ENCODE data around the gene GRIN1. TPM values are rescaled to one million over a fixed set of nuclear protein-coding genes. Genes with fewer than 3 reads are reported as not detected.
A peak's percentile ranks its signal among the peaks of the same experiment; 100 is the strongest.

The GRIN1 gene
- total and polyA plus RNA-seq, 2 of the 13 experiments (the other 11 are each of a cell fraction or from before 2014, with no cell fraction given) = 0.13 TPM; not detected in 1

- TF ChIP-seq MTA1 (CRISPR knock-in tag; IDR thresholded peaks at IDR 0.05; ENCODE audit: borderline replicate concordance) (peak; percentile 9; the same call in 1 of the 2 replicates), ZNF501 (CRISPR knock-in tag; IDR thresholded peaks at IDR 0.05) (peak; percentile 21; the same call in 1 of the 2 replicates), ZFP90 (CRISPR knock-in tag; IDR thresholded peaks at IDR 0.05; ENCODE audit: borderline replicate concordance) (no peak), ZNF44 (CRISPR knock-in tag; IDR thresholded peaks at IDR 0.05) (0 out of 2 replicates have a peak, but pooled peaks have one; percentile 36), GFI1 (CRISPR knock-in tag; IDR thresholded peaks at IDR 0.05; ENCODE audit: borderline replicate concordance) (no peak), ELF4 (CRISPR knock-in tag; IDR thresholded peaks at IDR 0.05; ENCODE audit: borderline replicate concordance) (0 out of 2 replicates have a peak, but pooled peaks have one; percentile 77), JUNB (CRISPR knock-in tag; IDR thresholded peaks at IDR 0.05; ENCODE audit: borderline replicate concordance) (no peak), TBX2 (CRISPR knock-in tag; IDR thresholded peaks at IDR 0.05; ENCODE audit: borderline replicate concordance) (peak; percentile 13; the same call in 1 of the 2 replicates), CEBPZ (IDR thresholded peaks at IDR 0.05; ENCODE audit: low read length) (no peak), ZNF230 (CRISPR knock-in tag; IDR thresholded peaks at IDR 0.05) (0 out of 2 replicates have a peak, but pooled peaks have one; percentile 28), CENPT (CRISPR knock-in tag; IDR thresholded peaks at IDR 0.05; ENCODE audit: low read depth) (no peak), MEIS2 (CRISPR knock-in tag; IDR thresholded peaks at IDR 0.05) (no peak), NR2F2 (IDR thresholded peaks at IDR 0.05; ENCODE audit: borderline replicate concordance, low read depth) (no peak), ZNF652 (CRISPR knock-in tag; IDR thresholded peaks at IDR 0.05; ENCODE audit: borderline replicate concordance, low read depth) (no peak), PAWR (CRISPR knock-in tag; IDR thresholded peaks at IDR 0.05; ENCODE audit: borderline replicate concordance) (no peak), ZNF589 (CRISPR knock-in tag; conservative IDR thresholded peaks at IDR 0.05) (0 out of 2 replicates have a peak, but pooled peaks have one; percentile 4), ZNF784 (CRISPR knock-in tag; IDR thresholded peaks at IDR 0.05; ENCODE audit: borderline replicate concordance) (no peak), ZNF670 (CRISPR knock-in tag; IDR thresholded peaks at IDR 0.05; ENCODE audit: borderline replicate concordance) (no peak), TRIM24 (CRISPR knock-in tag; IDR thresholded peaks at IDR 0.05) (no peak), SOX6 (IDR thresholded peaks at IDR 0.05) (no peak), SOX6 (CRISPR knock-in tag; IDR thresholded peaks at IDR 0.05) (peak; percentile 9; the same call in 1 of the 2 replicates)
These were observed 62.4 kb downstream of the GRIN1 start (continued) for GRCh38 chr9:137201205-137201868.

Measured in HepG2 (cell line).